Measurements from ENCODE around the gene TPRG1L.

Gene TPRG1L

GRCh38 chr1:3594706-3595377 is 30.0 kb upstream of the TPRG1L start:
- DNase-seq, result no peak

- DNase-seq, result no peak
Measured at GRCh38 chr1:3595949-3596348, 28.9 kb upstream of the TPRG1L start.

- DNase-seq, result no peak
Measured at GRCh38 chr1:3596663-3597598, 27.9 kb upstream of the TPRG1L start.

GRCh38 chr1:3597599-3597964 is 27.2 kb upstream of the TPRG1L start:
- no peak for DNase-seq

- no peak for DNase-seq
Measured at GRCh38 chr1:3598051-3598491, 26.7 kb upstream of the TPRG1L start.

- no peak for DNase-seq
Measured at GRCh38 chr1:3598522-3599285, 26.1 kb upstream of the TPRG1L start.

- no peak for DNase-seq
Measured at GRCh38 chr1:3599286-3599811, 25.5 kb upstream of the TPRG1L start.

- no peak for DNase-seq
Measured at GRCh38 chr1:3599816-3600215, 25.0 kb upstream of the TPRG1L start.

GRCh38 chr1:3600354-3600753 is 24.5 kb upstream of the TPRG1L start:
- DNase-seq, result no peak

GRCh38 chr1:3601743-3602142 is 23.1 kb upstream of the TPRG1L start:
- no peak for DNase-seq

GRCh38 chr1:3602375-3602774 is 22.4 kb upstream of the TPRG1L start:
- no peak for DNase-seq

GRCh38 chr1:3603156-3603555 is 21.7 kb upstream of the TPRG1L start:
- DNase-seq, result no peak

GRCh38 chr1:3603571-3604467 is 21.0 kb upstream of the TPRG1L start:
- DNase-seq, result no peak

GRCh38 chr1:3604468-3604974 is 20.3 kb upstream of the TPRG1L start:
- DNase-seq, result no peak

GRCh38 chr1:3604997-3605823 is 19.6 kb upstream of the TPRG1L start:
- DNase-seq, result no peak

GRCh38 chr1:3606779-3607702 is 17.8 kb upstream of the TPRG1L start:
- no peak for DNase-seq

- DNase-seq, result peak; percentile 56
Measured at GRCh38 chr1:3607703-3608065, 17.1 kb upstream of the TPRG1L start.

- no peak for DNase-seq
Measured at GRCh38 chr1:3608154-3608553, 16.7 kb upstream of the TPRG1L start.

GRCh38 chr1:3609016-3609768 is 15.6 kb upstream of the TPRG1L start:
- DNase-seq, result no peak
